Naive B cell (primary cell): Measurements from ENCODE around the gene MTIF3. TPM values are rescaled to one million over a fixed set of nuclear protein-coding genes. Genes with fewer than 3 reads are reported as not detected.

Source experiments
- ATAC-seq, 2 donors: fragments of 150-1000 bp; cut with Tn5 transposase; 2 replicates each; pipeline ENCODE4 v1.10.0; 2021; ENCODE audit warnings: low read depth in 2 of 2, mild to moderate bottlenecking in 2 of 2, moderate library complexity in 2 of 2
- DNase-seq: peaks from one replicate; pipeline ENCODE4 v3.0.0; 2022
- H3K27ac Mint-ChIP-seq, 6 donors: one replicate each; pipeline ENCODE4 v1.8.0; 2020 to 2022; ENCODE audit warnings: mild to moderate bottlenecking in 6 of 6, mixed read lengths in 6 of 6, moderate library complexity in 5 of 6, inconsistent platforms in 2 of 6
- H3K27me3 Mint-ChIP-seq, 3 donors: one replicate each; pipeline ENCODE4 v1.8.0; 2021 to 2022; ENCODE audit warnings: mixed read lengths in 3 of 3, mild to moderate bottlenecking in 1 of 3
- H3K36me3 Mint-ChIP-seq, 2 donors: one replicate each; pipeline ENCODE4 v1.8.0; 2020 to 2022; ENCODE audit warnings: mixed read lengths in 2 of 2, inconsistent platforms in 1 of 2, mild to moderate bottlenecking in 1 of 2
- H3K4me1 Mint-ChIP-seq, 3 donors: one replicate each; pipeline ENCODE4 v1.8.0; 2020 to 2022; ENCODE audit warnings: mixed read lengths in 3 of 3, inconsistent platforms in 1 of 3, mild to moderate bottlenecking in 1 of 3, moderate library complexity in 1 of 3
- H3K4me3 Mint-ChIP-seq, 8 donors: one replicate each; pipeline ENCODE4 v1.8.0; 2020 to 2022; ENCODE audit warnings: mild to moderate bottlenecking in 8 of 8, mixed read lengths in 8 of 8, moderate library complexity in 8 of 8, inconsistent platforms in 2 of 8
- H3K9me3 Mint-ChIP-seq, 7 donors: one replicate each; pipeline ENCODE4 v1.8.0; 2020 to 2022; ENCODE audit warnings: mixed read lengths in 7 of 7, mild to moderate bottlenecking in 5 of 7, inconsistent platforms in 2 of 7, moderate library complexity in 1 of 7
- polyA plus RNA-seq, 6 donors: library from polyadenylated mRNA; unstranded; fragments of 300-500 nt; fragmentation: Illumina TruSeq; gene quantifications; one replicate each; pipeline ENCODE4 v1.2.3, GENCODE V29; 2021; ENCODE audit warnings: low read depth in 6 of 6

The MTIF3 gene
- polyA plus RNA-seq = 100 to 1,000 TPM in 2 of 6 donors, 10 to 100 TPM in 4; 77.3 to 116 (median 89.0) TPM

GRCh38 chr13:27449936-27450828, at the start of gene MTIF3:
TSS of gene MTIF3 (minus strand) at chr13:27450564. CDS start at chr13:27440448, 10,116 bp downstream.
- Mint-ChIP-seq H3K4me3 (peak within 1 kb of the TSS; percentile 79 to 99 (median 96)), H3K9me3 (peaks cover 0 to 3% (median 0%) of the 10 kb centered on the region in 7 donors), H3K27me3 (no peaks in the 10 kb centered on the region), H3K27ac (peak within 1 kb of the TSS; percentile 93 to 97 (median 96)), H3K36me3 (peaks cover 6 to 9% of the 10 kb centered on the region in 2 donors), H3K4me1 (peaks cover 43 to 68% (median 49%) of the 10 kb centered on the region in 3 donors)
- ATAC-seq (peak; percentile 75 to 76), DNase-seq (peak; percentile 97)

GRCh38 chr13:27497563-27498230, 47.3 kb upstream of the MTIF3 start:
- no peaks in the 10 kb centered on the region for H3K36me3 Mint-ChIP-seq
- no peak overlapping the region for H3K4me3 Mint-ChIP-seq
- ATAC-seq (no peak), DNase-seq (no peak)
- H3K27ac Mint-ChIP-seq = no peak overlapping the region
- no peaks in the 10 kb centered on the region for H3K4me1 Mint-ChIP-seq
- H3K27me3 Mint-ChIP-seq = peaks cover 0 to 4% (median 0%) of the 10 kb centered on the region in 3 donors
- no peaks in the 10 kb centered on the region for H3K9me3 Mint-ChIP-seq

- Mint-ChIP-seq H3K4me3 (no peak overlapping the region), H3K36me3 (no peaks in the 10 kb centered on the region), H3K9me3 (no peaks in the 10 kb centered on the region), H3K27ac (peak overlapping the region in 1 of 6 donors; percentile 53), H3K4me1 (no peaks in the 10 kb centered on the region), H3K27me3 (peaks cover 0 to 4% (median 0%) of the 10 kb centered on the region in 3 donors)
- DNase-seq = no peak
- ATAC-seq = no peak
Measured at GRCh38 chr13:27496536-27497273, 46.3 kb upstream of the MTIF3 start.

- Mint-ChIP-seq H3K27ac (no peak overlapping the region), H3K4me3 (no peak overlapping the region), H3K9me3 (no peaks in the 10 kb centered on the region), H3K27me3 (peaks cover 0 to 4% (median 0%) of the 10 kb centered on the region in 3 donors), H3K4me1 (no peaks in the 10 kb centered on the region), H3K36me3 (no peaks in the 10 kb centered on the region)
- DNase-seq = no peak
- no peak for ATAC-seq
Measured at GRCh38 chr13:27496006-27496405, 45.6 kb upstream of the MTIF3 start.

- Mint-ChIP-seq H3K27ac (peak overlapping the region in 1 of 6 donors; percentile 28), H3K4me1 (no peaks in the 10 kb centered on the region), H3K9me3 (no peaks in the 10 kb centered on the region), H3K36me3 (no peaks in the 10 kb centered on the region), H3K27me3 (peaks cover 0 to 4% (median 0%) of the 10 kb centered on the region in 3 donors), H3K4me3 (no peak overlapping the region)
- DNase-seq (no peak), ATAC-seq (no peak)
Measured at GRCh38 chr13:27495551-27495950, 45.2 kb upstream of the MTIF3 start.

GRCh38 chr13:27493981-27494380, 43.6 kb upstream of the MTIF3 start:
- DNase-seq (no peak), ATAC-seq (no peak)
- no peaks in the 10 kb centered on the region for H3K9me3 Mint-ChIP-seq
- no peaks in the 10 kb centered on the region for H3K36me3 Mint-ChIP-seq
- no peaks in the 10 kb centered on the region for H3K27me3 Mint-ChIP-seq
- H3K4me3 Mint-ChIP-seq = no peak overlapping the region
- no peak overlapping the region for H3K27ac Mint-ChIP-seq
- H3K4me1 Mint-ChIP-seq = no peaks in the 10 kb centered on the region

- peaks cover 0 to under 1% (median 0%) of the 10 kb centered on the region in 7 donors for H3K9me3 Mint-ChIP-seq
- H3K27ac Mint-ChIP-seq = no peak overlapping the region
- no peak overlapping the region for H3K4me3 Mint-ChIP-seq
- no peaks in the 10 kb centered on the region for H3K36me3 Mint-ChIP-seq
- H3K27me3 Mint-ChIP-seq = no peaks in the 10 kb centered on the region
- no peaks in the 10 kb centered on the region for H3K4me1 Mint-ChIP-seq
- DNase-seq = no peak
- ATAC-seq = no peak
Measured at GRCh38 chr13:27489456-27489855, 39.1 kb upstream of the MTIF3 start.

- DNase-seq (no peak), ATAC-seq (no peak)
- H3K36me3 Mint-ChIP-seq = peaks cover under 1 to 7% of the 10 kb centered on the region in 2 donors
- peaks cover 0 to 11% (median 6%) of the 10 kb centered on the region in 7 donors for H3K9me3 Mint-ChIP-seq
- peaks cover 6 to 10% (median 6%) of the 10 kb centered on the region in 3 donors for H3K4me1 Mint-ChIP-seq
- no peaks in the 10 kb centered on the region for H3K27me3 Mint-ChIP-seq
- H3K4me3 Mint-ChIP-seq = no peak overlapping the region
- no peak overlapping the region for H3K27ac Mint-ChIP-seq
Measured at GRCh38 chr13:27487776-27488175, 37.4 kb upstream of the MTIF3 start.

GRCh38 chr13:27483421-27483820, 33.1 kb upstream of the MTIF3 start:
- no peaks in the 10 kb centered on the region for H3K27me3 Mint-ChIP-seq
- DNase-seq (no peak), ATAC-seq (no peak)
- H3K9me3 Mint-ChIP-seq = peaks cover 0 to 20% (median 9%) of the 10 kb centered on the region in 7 donors
- peak overlapping the region; percentile 86 to 97 (median 95) for H3K27ac Mint-ChIP-seq
- peaks cover 7 to 15% of the 10 kb centered on the region in 2 donors for H3K36me3 Mint-ChIP-seq
- peaks cover 14 to 33% (median 14%) of the 10 kb centered on the region in 3 donors for H3K4me1 Mint-ChIP-seq
- H3K4me3 Mint-ChIP-seq = peak overlapping the region in 6 of 8 donors; percentile 8 to 88 (median 80)

- H3K27ac Mint-ChIP-seq = peak overlapping the region; percentile 86 to 97 (median 95)
- peaks cover 0 to 20% (median 9%) of the 10 kb centered on the region in 7 donors for H3K9me3 Mint-ChIP-seq
- peak overlapping the region; percentile 8 to 88 (median 78) for H3K4me3 Mint-ChIP-seq
- H3K4me1 Mint-ChIP-seq = peaks cover 15 to 35% (median 17%) of the 10 kb centered on the region in 3 donors
- no peaks in the 10 kb centered on the region for H3K27me3 Mint-ChIP-seq
- ATAC-seq = peak; percentile 100
- H3K36me3 Mint-ChIP-seq = peaks cover 7 to 15% of the 10 kb centered on the region in 2 donors
- DNase-seq = peak; percentile 83
Measured at GRCh38 chr13:27482983-27483382, 32.6 kb upstream of the MTIF3 start.

GRCh38 chr13:27481766-27482165, 31.4 kb upstream of the MTIF3 start:
- Mint-ChIP-seq H3K9me3 (peaks cover 0 to 20% (median 9%) of the 10 kb centered on the region in 7 donors), H3K27ac (peak overlapping the region in 4 of 6 donors; percentile 53 to 96 (median 74)), H3K27me3 (no peaks in the 10 kb centered on the region), H3K4me1 (peaks cover 27 to 47% (median 28%) of the 10 kb centered on the region in 3 donors), H3K4me3 (peak overlapping the region in 1 of 8 donors; percentile 19), H3K36me3 (peaks cover 7 to 15% of the 10 kb centered on the region in 2 donors)
- ATAC-seq (no peak), DNase-seq (no peak)

GRCh38 chr13:27476943-27477703, 26.8 kb upstream of the MTIF3 start:
- H3K36me3 Mint-ChIP-seq = peaks cover 0 to 1% of the 10 kb centered on the region in 2 donors
- H3K9me3 Mint-ChIP-seq = peaks cover 0 to 4% (median under 1%) of the 10 kb centered on the region in 7 donors
- peaks cover 15 to 32% (median 19%) of the 10 kb centered on the region in 3 donors for H3K4me1 Mint-ChIP-seq
- no peaks in the 10 kb centered on the region for H3K27me3 Mint-ChIP-seq
- H3K27ac Mint-ChIP-seq = peak overlapping the region in 3 of 6 donors; percentile 9 to 45 (median 41)
- no peak for DNase-seq
- peak; percentile 50 to 78 for ATAC-seq
- peak overlapping the region in 4 of 8 donors; percentile 37 to 75 (median 52) for H3K4me3 Mint-ChIP-seq
